ENCODE results near the gene MXRA7. TPM values are rescaled to one million over a fixed set of nuclear protein-coding genes. Genes with fewer than 3 reads are reported as not detected.
A peak's percentile ranks its signal among the peaks of the same experiment; 100 is the strongest.

The MXRA7 gene
- total RNA-seq, 2 experiments from 2014 or later, result 1.6 to 4.9 TPM

- H3K9me3 ChIP-seq (ENCODE audit: low read length), result no peaks in the 10 kb centered on the region
- POLR2A ChIA-PET, result interaction anchor here (0.9 to 2.9 kb wide), 3 partner anchors 9 to 54 kb away, joined by 4 to 11 read pairs (median 7); no protein-coding TSS in a partner anchor
- H3K4me3 ChIP-seq (ENCODE audit: low read depth, low read length, poor library complexity, severe bottlenecking), result peak within 1 kb of the TSS; percentile 78
- peak within 1 kb of the TSS; percentile 97 for H3K4me2 ChIP-seq (ENCODE audit: low read length)
- peaks cover 38% of the 10 kb centered on the region for H3K4me1 ChIP-seq (ENCODE audit: insufficient read depth, low read length, poor library complexity, severe bottlenecking)
- H3K79me2 ChIP-seq (ENCODE audit: insufficient read depth, low read depth, low read length), result peaks cover 72% of the 10 kb centered on the region
- no peaks in the 10 kb centered on the region for H3K9me2 ChIP-seq (ENCODE audit: insufficient read depth, low read length)
- DNase-seq (ENCODE audit: low spot score), result peak; percentile 100
- H2AFZ ChIP-seq (ENCODE audit: low read length), result peak within 1 kb of the TSS; percentile 25; the same call in 1 of the 2 replicates
- intact Hi-C loops (cut with micrococcal nuclease; ENCODE audit: unreplicated experiment), result loop anchor here (1.0 to 5.0 kb wide), 5 partner anchors 11 to 459 kb away; partner anchors contain the start of genes SRSF2 and UBALD2
- H3K27ac ChIP-seq (ENCODE audit: low read depth, low read length, poor library complexity, severe bottlenecking), result peak within 1 kb of the TSS; percentile 91
- BruUV-seq (replicated peaks), result no TSS peak
- H4K20me1 ChIP-seq (ENCODE audit: insufficient read depth, low read length), result peaks cover 4% of the 10 kb centered on the region; the same call in 1 of the 2 replicates
- H3K36me3 ChIP-seq (ENCODE audit: insufficient read depth, low read length), result peaks cover 63% of the 10 kb centered on the region
- CTCF ChIA-PET (ENCODE audit: unreplicated experiment), result no interaction called here
- TF ChIP-seq EZH2phosphoT487 (IDR thresholded peaks at IDR 0.05; ENCODE audit: borderline replicate concordance, low read depth, low read length), result no peak
- TF ChIP-seq CTCF (conservative IDR thresholded peaks at IDR 0.05; ENCODE audit: low read length), result no peak
Measured at GRCh38 chr17:76726231-76726775, 15.5 kb upstream of the MXRA7 start, which contains the start of gene JMJD6. TSS of gene JMJD6 (minus strand) at chr17:76726606. CDS start at chr17:76726475, 131 bp downstream.

- peaks cover 68% of the 10 kb centered on the region for H3K79me2 ChIP-seq (ENCODE audit: insufficient read depth, low read depth, low read length)
- H2AFZ ChIP-seq (ENCODE audit: low read length), result peak overlapping the region; percentile 25; the same call in 1 of the 2 replicates
Measured at GRCh38 chr17:76725580-76726230, 14.9 kb upstream of the MXRA7 start.

More at GRCh38 chr17:76725580-76726230, 14.9 kb upstream of the MXRA7 start:
- Histone ChIP-seq H3K4me1 (ENCODE audit: insufficient read depth, low read length, poor library complexity, severe bottlenecking) (peaks cover 34% of the 10 kb centered on the region), H3K36me3 (ENCODE audit: insufficient read depth, low read length) (peaks cover 65% of the 10 kb centered on the region), H3K4me3 (ENCODE audit: low read depth, low read length, poor library complexity, severe bottlenecking) (peak overlapping the region; percentile 78), H3K9me2 (ENCODE audit: insufficient read depth, low read length) (no peaks in the 10 kb centered on the region), H3K27ac (ENCODE audit: low read depth, low read length, poor library complexity, severe bottlenecking) (peak overlapping the region; percentile 91), H4K20me1 (ENCODE audit: insufficient read depth, low read length) (peaks cover 4% of the 10 kb centered on the region; the same call in 1 of the 2 replicates), H3K9me3 (ENCODE audit: low read length) (no peaks in the 10 kb centered on the region), H3K4me2 (ENCODE audit: low read length) (peak overlapping the region; percentile 97)
- DNase-seq (ENCODE audit: low spot score), result peak; percentile 74
- CTCF ChIA-PET (ENCODE audit: unreplicated experiment), result no interaction called here
- TSS peak; percentile 80 for BruUV-seq (replicated peaks)
- POLR2A ChIA-PET, result interaction anchor here (0.7 to 2.9 kb wide), 4 partner anchors 9 to 218 kb away, joined by 4 to 11 read pairs (median 6); no protein-coding TSS in a partner anchor
- intact Hi-C loops (cut with micrococcal nuclease; ENCODE audit: unreplicated experiment), result loop anchor here (1.0 to 5.0 kb wide), 5 partner anchors 12 to 458 kb away; partner anchors contain the start of genes SRSF2 and UBALD2
- no peak for TF ChIP-seq CTCF (conservative IDR thresholded peaks at IDR 0.05; ENCODE audit: low read length)
- TF ChIP-seq EZH2phosphoT487 (IDR thresholded peaks at IDR 0.05; ENCODE audit: borderline replicate concordance, low read depth, low read length), result no peak

Measured in OCI-LY7 (cell line).